Stimulated activated CD8-positive, alpha-beta memory T cell treated with anti-CD3 and anti-CD28 coated beads, Interleukin-15, amount 100 ng/mL, for 1 hour (primary cell): ENCODE measurements around the gene PSG6.
"Not testable (repeated sequence)": the region's sequence is repeated elsewhere in the genome, so short reads cannot be mapped to it uniquely, and the experiment has no call there.

ENCODE experiments used
- DNase-seq: peaks from one replicate; pipeline ENCODE4 v3.0.0-alpha.2; 2020; ENCODE audit warnings: low read depth

The PSG6 gene

GRCh38 chr19:42917634-42918033, at the start of gene PSG6:
PSG6 (minus strand) TSS chr19:42917894; CDS start chr19:42917792, 102 bp downstream.
- not testable (repeated sequence) for DNase-seq

- no peak for DNase-seq
Observed at GRCh38 chr19:42965176-42965575, 47.5 kb upstream of the PSG6 start.

DNA sequence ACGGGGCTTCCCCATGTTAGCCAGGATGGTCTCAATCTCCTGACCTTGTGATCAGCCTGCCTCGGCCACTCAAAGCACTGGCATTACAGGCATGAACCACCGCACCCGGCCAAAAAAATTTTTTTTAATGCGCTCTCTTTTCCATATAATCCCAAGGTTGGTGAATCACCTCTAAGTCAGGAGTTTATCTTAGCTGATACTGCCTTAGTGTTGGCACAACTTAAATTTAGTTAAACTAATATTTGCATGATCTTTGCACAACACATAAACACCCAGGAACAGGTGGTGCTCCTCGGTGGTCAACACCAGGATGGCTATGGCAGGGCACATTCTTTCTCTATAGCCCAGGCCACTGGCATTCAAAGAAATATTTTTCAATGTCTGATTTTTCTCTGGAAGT, 43.4 kb upstream of the PSG6 start:
- DNase-seq = no peak

DNA sequence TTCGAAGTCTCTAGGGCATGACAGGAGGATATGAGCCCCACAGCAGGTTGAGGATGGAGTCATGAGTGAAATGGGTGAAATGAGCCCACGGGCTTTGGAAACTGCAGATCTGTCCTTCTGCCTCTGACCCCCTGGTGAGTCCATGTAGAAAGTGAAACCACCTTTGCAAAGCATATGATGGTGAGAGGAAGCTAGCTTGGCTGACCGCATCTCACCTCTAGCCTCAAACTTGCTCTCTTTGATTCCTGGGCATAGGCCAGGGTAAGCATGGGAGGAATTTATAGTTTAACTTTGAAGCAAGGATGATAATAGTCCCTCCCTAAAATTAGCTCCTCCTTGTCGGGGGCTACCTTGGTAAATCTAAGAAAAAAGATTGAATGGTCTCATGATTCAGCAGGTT, 34.4 kb upstream of the PSG6 start:
- not testable (repeated sequence) for DNase-seq

DNA sequence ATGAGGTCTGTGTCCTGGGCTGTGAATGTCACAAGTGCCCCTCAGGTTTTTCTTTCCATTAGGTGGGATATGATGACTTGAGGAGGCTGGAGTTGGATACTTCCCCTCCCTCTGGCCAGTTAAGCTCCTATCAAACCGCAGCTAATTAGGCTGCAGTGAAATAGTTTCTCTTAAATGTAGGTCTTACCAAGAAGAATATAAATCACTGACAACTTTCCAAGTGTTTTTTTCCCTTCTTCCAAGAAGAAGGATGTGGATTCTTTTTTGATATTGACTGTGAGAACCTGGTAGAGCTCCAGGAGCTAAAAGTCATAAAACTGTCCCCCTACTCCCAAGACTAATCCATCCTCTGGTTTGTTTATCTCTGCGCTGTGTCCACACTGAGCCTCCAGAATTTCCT, 33.8 kb upstream of the PSG6 start:
- DNase-seq = not testable (repeated sequence)

DNA sequence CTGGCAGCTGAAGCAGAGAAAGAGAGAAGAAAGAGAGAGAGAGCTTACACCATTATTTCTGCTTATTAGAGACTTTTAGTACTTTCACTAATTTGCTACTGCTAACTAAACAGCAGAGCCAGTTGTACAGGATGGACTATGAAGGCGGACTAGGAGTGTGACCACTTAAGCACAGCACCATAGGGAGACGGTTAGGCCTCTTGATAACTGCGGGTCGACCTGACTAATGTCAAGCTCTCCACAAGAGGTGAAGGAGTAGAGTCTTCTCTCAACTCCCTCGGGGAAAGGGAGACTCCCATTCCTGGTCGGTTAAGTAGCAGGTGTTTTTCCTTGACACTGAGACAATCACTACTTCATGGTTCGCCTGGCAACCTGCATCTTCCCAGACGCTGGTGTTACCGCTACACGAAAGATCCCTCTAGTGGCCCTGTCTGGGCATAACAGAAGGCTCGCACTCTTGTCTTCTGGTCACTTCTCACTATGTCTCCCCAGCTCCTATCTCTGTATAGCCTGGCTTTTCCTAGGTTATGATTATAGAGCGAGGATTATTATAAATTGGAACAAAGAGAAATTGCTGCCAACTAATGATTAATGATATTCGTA, 24.6 kb upstream of the PSG6 start:
- no peak for DNase-seq

GRCh38 chr19:42937107-42937506, 19.4 kb upstream of the PSG6 start, which contains the start of gene PSG7:
PSG7 (minus strand) TSS chr19:42937207; CDS start chr19:42937076, 131 bp downstream.
- not testable (repeated sequence) for DNase-seq

DNA sequence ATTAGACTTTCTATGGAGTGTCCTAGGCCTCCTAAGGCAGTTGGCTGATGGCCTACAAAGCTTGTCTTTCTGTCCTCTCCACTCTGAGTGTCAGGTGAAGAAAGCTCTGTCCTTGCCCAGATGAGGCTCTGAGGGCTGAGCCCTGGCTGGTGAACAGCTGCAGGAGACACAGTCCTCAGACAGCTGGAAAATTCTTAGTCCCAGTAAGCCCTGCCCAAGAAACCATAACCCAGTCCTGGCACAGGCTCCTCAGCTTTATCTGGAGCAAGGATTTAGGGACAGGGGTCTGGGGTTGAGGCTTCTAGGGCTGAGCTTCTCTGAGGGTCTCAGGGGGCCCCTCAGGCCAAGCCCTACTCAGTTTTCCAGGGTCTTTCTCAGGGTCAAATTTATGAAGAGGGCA, 17.0 kb upstream of the PSG6 start:
- not testable (repeated sequence) for DNase-seq

DNA sequence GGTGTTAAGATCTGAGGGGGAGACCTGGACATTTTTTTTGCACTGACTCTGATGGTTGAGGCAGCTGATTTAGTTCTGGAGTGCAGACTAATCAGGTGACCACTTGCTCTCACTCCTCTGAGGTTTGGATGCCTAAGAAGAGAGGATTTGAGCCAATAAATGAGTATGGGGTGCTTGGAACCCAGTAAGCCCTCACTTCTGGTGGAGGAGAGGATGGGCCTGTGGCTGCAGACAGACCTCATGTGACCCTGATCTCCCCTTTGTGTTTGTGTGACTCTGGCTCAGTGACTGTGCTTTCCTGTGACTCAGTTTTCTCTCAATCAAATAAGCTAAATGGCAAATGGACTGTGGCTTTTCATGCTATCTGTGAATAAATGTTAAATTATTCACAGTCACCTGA, 16.5 kb upstream of the PSG6 start:
- not testable (repeated sequence) for DNase-seq

DNA sequence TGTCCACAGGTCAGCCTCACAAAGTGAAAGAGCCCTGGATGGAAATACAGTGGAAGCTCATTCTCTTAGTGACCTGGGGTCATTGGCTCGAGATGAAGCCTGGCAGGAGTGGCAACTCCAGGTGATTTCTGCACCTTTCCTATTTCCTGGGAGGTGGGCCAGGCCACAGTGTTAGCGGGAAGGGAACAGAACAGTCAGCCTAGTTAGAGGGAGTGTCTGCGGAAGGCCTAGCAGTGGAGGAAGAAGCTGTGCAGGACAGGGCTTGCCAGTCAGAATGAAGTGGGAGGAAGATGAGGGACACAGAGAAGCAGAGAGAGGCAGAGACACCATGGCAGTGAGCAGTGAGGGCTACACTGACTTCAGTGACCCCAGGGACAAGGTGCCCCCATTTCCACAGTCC, 15.7 kb upstream of the PSG6 start:
- DNase-seq = not testable (repeated sequence)

DNA sequence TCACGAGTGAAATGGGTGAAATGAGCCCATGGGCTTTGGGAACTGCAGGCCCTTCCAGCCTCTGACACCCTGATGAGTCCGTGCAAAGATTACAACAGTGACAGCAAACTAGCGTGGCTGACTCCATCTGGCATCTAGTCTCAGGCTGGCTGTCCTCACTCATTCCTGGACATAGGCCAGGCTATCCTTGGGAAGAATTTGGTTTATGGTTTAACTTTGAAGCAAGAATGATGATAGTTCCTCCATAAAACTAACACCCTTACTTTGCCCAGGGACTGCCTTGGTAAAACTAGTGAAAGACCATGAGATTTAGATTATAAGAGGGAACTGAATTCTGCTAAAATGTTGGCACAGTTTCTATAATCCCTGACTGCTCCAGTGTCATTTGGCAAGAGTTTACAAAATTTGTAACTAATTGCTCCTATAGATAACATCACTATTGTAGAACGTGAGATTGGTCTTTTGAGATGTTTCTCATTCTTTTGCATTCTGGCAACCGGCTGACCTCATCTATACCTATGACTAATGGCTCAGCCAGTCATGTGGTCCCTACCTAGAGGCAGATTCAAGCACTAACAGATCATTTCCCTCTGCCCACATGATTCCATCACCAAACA, 14.9 kb upstream of the PSG6 start:
- not testable (repeated sequence) for DNase-seq

GRCh38 chr19:42930214-42930613, 12.5 kb upstream of the PSG6 start:
- DNase-seq = not testable (repeated sequence)

GRCh38 chr19:42928896-42929295, 11.2 kb upstream of the PSG6 start:
- no peak for DNase-seq

GRCh38 chr19:42926781-42927180, 9.1 kb upstream of the PSG6 start:
- no peak for DNase-seq

DNA sequence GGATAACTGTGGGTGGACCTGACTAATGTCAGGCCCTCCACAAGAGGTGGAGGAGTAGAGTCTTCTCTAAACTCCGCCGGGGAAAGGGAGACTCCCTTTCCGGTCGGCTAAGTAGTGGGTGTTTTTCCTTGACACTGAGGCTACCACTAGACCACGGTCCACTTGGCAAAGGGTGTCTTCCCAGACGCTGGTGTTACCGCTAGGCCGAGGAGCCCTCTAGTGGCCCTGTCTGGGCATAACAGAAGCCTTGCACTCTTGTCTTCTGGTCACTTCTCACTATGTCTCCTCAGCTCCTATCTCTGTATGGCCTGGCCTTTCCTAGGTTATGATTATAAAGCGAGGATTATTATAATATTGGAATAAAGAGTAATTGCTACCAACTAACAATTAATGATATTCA, 5.4 kb upstream of the PSG6 start:
- DNase-seq = not testable (repeated sequence)

DNA sequence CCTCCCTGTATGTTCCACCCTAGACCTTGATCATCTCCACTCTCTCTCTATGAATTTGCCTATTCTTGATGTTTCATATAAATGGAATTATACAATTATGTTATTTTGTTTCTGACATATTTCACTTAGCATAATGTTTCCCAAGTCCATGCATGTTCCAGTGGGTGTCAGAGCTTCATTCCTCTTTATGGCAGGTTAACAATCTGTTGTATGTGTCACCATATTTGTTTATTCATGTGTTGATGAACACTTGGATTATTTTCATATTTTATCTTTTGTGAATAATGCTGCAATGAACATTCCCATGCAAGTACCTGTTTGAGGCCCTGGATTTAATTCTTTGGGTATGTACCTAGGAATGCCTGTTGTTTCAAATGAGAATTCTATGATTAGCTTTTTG, 3.3 kb upstream of the PSG6 start:
- not testable (repeated sequence) for DNase-seq

DNA sequence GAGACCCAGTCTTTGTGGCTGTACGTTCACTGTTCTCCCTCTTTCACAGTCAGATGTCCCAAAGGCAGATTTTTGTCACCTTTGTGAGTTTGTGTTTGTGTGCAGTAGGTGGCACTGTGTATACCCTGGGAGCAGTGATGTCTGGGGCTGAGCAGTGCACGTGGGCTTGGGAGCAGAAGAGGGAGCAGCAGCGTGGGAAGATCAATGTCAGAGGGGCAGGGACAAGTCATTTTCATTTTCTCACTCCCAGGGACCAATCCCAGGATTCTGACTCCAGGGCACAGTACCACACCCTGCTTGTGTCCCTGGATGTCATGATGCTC, 2.0 kb upstream of the PSG6 start:
- DNase-seq = no peak

GRCh38 chr19:42919070-42919756, 1.5 kb upstream of the PSG6 start:
- not testable (repeated sequence) for DNase-seq

DNA sequence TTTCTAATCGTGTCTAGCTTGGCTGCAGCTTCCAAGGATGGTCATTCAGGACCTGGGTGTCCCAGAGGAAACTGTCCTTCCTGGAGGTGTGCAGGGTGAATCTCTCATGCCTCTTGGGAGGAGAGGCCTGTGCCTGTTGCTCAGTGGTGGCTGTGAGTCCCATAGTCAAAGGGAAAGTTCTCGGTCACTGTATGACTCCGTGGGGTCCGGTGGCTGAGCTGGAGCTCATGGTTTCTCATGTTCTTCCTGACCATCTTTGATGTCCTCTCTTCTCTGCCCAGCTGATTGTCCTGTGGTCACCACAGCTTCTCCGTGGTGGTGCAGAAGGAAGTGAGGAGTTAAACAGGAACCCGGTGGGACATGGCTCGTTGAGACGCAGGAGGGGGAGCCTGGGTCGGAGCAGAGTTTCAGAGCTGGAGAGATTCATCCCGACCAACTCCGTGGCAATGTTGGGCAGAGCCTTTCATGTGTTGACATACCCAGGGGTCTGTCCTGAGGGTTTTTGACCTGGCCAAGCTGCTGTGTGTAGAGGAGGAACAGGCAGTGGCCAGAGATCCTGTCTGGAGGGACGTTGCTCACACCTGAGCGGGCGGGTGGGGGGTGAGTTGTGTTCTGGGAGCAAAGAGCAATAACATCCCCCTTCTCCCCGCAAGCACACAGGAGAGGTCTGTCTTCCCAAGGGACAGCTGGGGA, 829 bp upstream of the PSG6 start:
- DNase-seq = not testable (repeated sequence)

DNA sequence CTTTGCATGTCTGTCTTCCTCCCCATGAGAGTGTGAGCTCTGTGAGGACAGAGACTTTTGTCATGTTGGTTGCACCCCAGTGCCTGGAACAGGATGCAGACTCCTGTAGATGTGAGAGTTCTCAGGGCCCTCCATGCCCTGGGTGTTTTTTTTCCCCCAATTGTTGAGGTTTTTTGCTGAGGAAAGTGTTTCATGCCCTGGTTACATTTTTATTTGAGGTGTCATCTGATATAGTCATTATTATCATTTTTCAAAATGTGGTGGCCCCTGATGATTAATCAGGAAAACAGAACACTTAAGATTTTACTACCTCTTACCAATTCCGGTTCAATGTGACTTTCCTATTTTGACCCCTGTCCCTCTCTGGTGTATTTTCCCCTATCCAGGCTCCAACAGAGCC, 763 bp downstream of the PSG6 start:
- DNase-seq = not testable (repeated sequence)

GRCh38 chr19:42913516-42913915, 4.2 kb downstream of the PSG6 start:
- not testable (repeated sequence) for DNase-seq

GRCh38 chr19:42912941-42913340, 4.8 kb downstream of the PSG6 start:
- not testable (repeated sequence) for DNase-seq

GRCh38 chr19:42911731-42912130, 6.0 kb downstream of the PSG6 start:
- DNase-seq = not testable (repeated sequence)
